ENCODE results near the gene TAS2R40. TPM values are rescaled to one million over a fixed set of nuclear protein-coding genes. Genes with fewer than 3 reads are reported as not detected.

The TAS2R40 gene
- polyA plus RNA-seq, 1 donor from 2014 or later: not detected

DNA sequence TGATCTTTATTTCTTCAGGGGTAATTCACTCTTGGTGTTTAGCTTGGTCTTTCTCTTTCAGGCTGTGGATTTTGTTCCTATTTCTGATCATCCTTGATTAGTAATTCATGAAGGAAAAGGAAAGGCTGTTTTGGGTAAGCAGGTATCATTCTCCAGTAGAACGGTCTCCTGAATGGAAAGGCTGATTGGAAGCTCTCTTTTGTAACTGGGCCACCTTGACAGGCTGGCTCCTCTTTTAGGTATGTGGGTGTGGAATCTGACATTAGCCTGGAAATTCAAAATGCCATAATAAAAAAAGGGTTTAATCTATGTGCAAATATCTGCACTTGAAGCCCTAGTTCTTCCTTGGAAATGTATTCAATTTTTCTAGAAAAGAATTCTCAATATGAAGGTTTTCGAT is 19.7 kb upstream of the TAS2R40 start:
- H3K27me3 ChIP-seq (ENCODE audit: insufficient read depth, low read depth, low read length): no peaks in the 10 kb centered on the region

DNA sequence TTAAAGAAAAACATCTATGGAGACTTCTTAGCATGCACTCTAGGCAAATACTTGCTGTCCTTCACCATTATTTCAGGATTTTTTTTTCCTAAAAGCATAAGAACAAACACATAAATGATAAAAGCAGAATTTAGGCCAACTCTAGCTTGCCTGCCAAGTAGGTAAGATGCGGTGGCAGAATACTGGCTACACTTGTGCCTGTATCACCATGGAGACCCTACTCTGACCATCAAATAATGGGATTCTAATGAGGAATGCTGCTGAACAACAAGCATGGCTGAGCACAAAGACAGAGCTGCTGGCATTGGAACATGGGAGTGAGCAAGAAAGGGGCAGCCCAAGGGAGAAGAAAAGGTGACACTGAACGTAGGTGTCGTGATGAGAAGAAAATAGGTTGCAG is 18.5 kb upstream of the TAS2R40 start:
- H2AFZ ChIP-seq (ENCODE audit: low read depth, low read length): peak overlapping the region; percentile 19
- H3F3A ChIP-seq (ENCODE audit: insufficient read depth, low read length, poor library complexity, severe bottlenecking): no peaks in the 10 kb centered on the region
- H3K79me2 ChIP-seq (replicated peaks; ENCODE audit: insufficient read depth, low read length): no peaks in the 10 kb centered on the region
- no peaks in the 10 kb centered on the region for H3K27me3 ChIP-seq (ENCODE audit: insufficient read depth, low read depth, low read length)
- TF ChIP-seq RAD21 (conservative IDR thresholded peaks at IDR 0.05) (no peak), POLR2AphosphoS5 (IDR thresholded peaks at IDR 0.05) (no peak), EZH2 (IDR thresholded peaks at IDR 0.05; ENCODE audit: borderline replicate concordance, insufficient read depth, low read length, poor library complexity, severe bottlenecking) (no peak), SMC3 (conservative IDR thresholded peaks at IDR 0.05; ENCODE audit: poor library complexity) (no peak), EP300 (conservative IDR thresholded peaks at IDR 0.05; ENCODE audit: poor library complexity, severe bottlenecking) (no peak)
- TF ChIP-seq, protein P1, sequence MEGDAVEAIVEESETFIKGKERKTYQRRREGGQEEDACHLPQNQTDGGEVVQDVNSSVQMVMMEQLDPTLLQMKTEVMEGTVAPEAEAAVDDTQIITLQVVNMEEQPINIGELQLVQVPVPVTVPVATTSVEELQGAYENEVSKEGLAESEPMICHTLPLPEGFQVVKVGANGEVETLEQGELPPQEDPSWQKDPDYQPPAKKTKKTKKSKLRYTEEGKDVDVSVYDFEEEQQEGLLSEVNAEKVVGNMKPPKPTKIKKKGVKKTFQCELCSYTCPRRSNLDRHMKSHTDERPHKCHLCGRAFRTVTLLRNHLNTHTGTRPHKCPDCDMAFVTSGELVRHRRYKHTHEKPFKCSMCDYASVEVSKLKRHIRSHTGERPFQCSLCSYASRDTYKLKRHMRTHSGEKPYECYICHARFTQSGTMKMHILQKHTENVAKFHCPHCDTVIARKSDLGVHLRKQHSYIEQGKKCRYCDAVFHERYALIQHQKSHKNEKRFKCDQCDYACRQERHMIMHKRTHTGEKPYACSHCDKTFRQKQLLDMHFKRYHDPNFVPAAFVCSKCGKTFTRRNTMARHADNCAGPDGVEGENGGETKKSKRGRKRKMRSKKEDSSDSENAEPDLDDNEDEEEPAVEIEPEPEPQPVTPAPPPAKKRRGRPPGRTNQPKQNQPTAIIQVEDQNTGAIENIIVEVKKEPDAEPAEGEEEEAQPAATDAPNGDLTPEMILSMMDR (IDR thresholded peaks at IDR 0.05; ENCODE audit: poor library complexity, severe bottlenecking): no peak
- TF ChIP-seq, protein P2, sequence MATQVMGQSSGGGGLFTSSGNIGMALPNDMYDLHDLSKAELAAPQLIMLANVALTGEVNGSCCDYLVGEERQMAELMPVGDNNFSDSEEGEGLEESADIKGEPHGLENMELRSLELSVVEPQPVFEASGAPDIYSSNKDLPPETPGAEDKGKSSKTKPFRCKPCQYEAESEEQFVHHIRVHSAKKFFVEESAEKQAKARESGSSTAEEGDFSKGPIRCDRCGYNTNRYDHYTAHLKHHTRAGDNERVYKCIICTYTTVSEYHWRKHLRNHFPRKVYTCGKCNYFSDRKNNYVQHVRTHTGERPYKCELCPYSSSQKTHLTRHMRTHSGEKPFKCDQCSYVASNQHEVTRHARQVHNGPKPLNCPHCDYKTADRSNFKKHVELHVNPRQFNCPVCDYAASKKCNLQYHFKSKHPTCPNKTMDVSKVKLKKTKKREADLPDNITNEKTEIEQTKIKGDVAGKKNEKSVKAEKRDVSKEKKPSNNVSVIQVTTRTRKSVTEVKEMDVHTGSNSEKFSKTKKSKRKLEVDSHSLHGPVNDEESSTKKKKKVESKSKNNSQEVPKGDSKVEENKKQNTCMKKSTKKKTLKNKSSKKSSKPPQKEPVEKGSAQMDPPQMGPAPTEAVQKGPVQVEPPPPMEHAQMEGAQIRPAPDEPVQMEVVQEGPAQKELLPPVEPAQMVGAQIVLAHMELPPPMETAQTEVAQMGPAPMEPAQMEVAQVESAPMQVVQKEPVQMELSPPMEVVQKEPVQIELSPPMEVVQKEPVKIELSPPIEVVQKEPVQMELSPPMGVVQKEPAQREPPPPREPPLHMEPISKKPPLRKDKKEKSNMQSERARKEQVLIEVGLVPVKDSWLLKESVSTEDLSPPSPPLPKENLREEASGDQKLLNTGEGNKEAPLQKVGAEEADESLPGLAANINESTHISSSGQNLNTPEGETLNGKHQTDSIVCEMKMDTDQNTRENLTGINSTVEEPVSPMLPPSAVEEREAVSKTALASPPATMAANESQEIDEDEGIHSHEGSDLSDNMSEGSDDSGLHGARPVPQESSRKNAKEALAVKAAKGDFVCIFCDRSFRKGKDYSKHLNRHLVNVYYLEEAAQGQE (IDR thresholded peaks at IDR 0.05; ENCODE audit: borderline replicate concordance): peak; percentile 18
- H3K9me3 ChIP-seq (ENCODE audit: low read length): no peaks in the 10 kb centered on the region
- no peaks in the 10 kb centered on the region for H3K9me2 ChIP-seq (ENCODE audit: insufficient read depth, low read length)
- no peaks in the 10 kb centered on the region for H4K20me1 ChIP-seq (ENCODE audit: insufficient read depth)
- H3K9ac ChIP-seq (ENCODE audit: low read length): no peak overlapping the region
- H3K4me2 ChIP-seq (ENCODE audit: low read length): no peak overlapping the region
- H3K36me3 ChIP-seq (ENCODE audit: insufficient read depth, low read length): no peaks in the 10 kb centered on the region
- H3K4me3 ChIP-seq (ENCODE audit: low read length): no peak overlapping the region
- no peak overlapping the region for H3K27ac ChIP-seq (ENCODE audit: low read length)

More for the DNA sequence above, 19.7 kb upstream of the TAS2R40 start:
- H3K36me3 ChIP-seq (ENCODE audit: insufficient read depth, low read length): no peaks in the 10 kb centered on the region
- H3K9me2 ChIP-seq (ENCODE audit: insufficient read depth, low read length): no peaks in the 10 kb centered on the region
- no peaks in the 10 kb centered on the region for H3K9me3 ChIP-seq (ENCODE audit: low read length)
- no peaks in the 10 kb centered on the region for H4K20me1 ChIP-seq (ENCODE audit: insufficient read depth)
- H3K4me2 ChIP-seq (ENCODE audit: low read length): no peak overlapping the region
- H2AFZ ChIP-seq (ENCODE audit: low read depth, low read length): no peak overlapping the region
- TF ChIP-seq RAD21 (conservative IDR thresholded peaks at IDR 0.05): no peak
- no peak for TF ChIP-seq TAF1 (IDR thresholded peaks at IDR 0.05; ENCODE audit: low read depth)
- no peak for TF ChIP-seq POLR2AphosphoS5 (IDR thresholded peaks at IDR 0.05)
- TF ChIP-seq EP300 (conservative IDR thresholded peaks at IDR 0.05; ENCODE audit: poor library complexity, severe bottlenecking): no peak
- no peak for TF ChIP-seq EZH2 (IDR thresholded peaks at IDR 0.05; ENCODE audit: borderline replicate concordance, insufficient read depth, low read length, poor library complexity, severe bottlenecking)
- TF ChIP-seq, protein P1 (IDR thresholded peaks at IDR 0.05; ENCODE audit: poor library complexity, severe bottlenecking): no peak
- TF ChIP-seq MXI1 (conservative IDR thresholded peaks at IDR 0.05; ENCODE audit: poor library complexity, severe bottlenecking): no peak
- TF ChIP-seq, protein P2 (IDR thresholded peaks at IDR 0.05; ENCODE audit: borderline replicate concordance): no peak
- TF ChIP-seq SMC3 (conservative IDR thresholded peaks at IDR 0.05; ENCODE audit: poor library complexity): no peak
- no peaks in the 10 kb centered on the region for H3F3A ChIP-seq (ENCODE audit: insufficient read depth, low read length, poor library complexity, severe bottlenecking)
- no peaks in the 10 kb centered on the region for H3K79me2 ChIP-seq (replicated peaks; ENCODE audit: insufficient read depth, low read length)
- H3K27ac ChIP-seq (ENCODE audit: low read length): no peak overlapping the region
- H3K9ac ChIP-seq (ENCODE audit: low read length): no peak overlapping the region
- H3K4me3 ChIP-seq (ENCODE audit: low read length): no peak overlapping the region
